Astrocyte (in vitro differentiated cells and primary cell): ENCODE measurements around the gene PLEKHM2. TPM values are rescaled to one million over a fixed set of nuclear protein-coding genes. Genes with fewer than 3 reads are reported as not detected.

Experiments
- DNase-seq: peaks from one replicate; pipeline ENCODE4 v3.0.0-alpha.2; 2010; ENCODE audit warnings: low read depth
- FAIRE-seq: peaks from 2 replicates; lab custom pipeline; 2011; peaks lifted over from hg19 to GRCh38; lab: Jason Lieb, UNC
- H2AFZ ChIP-seq: 2 replicates; pipeline ENCODE4 v1.6.0; 2012; ENCODE audit warnings: low read depth, low read length, inconsistent platforms
- H3K27ac ChIP-seq: 2 replicates; pipeline ENCODE4 v1.5.1; 2011; ENCODE audit warnings: low read depth, low read length, inconsistent platforms
- H3K27me3 ChIP-seq: 2 replicates; pipeline ENCODE4 v1.6.0; 2011; ENCODE audit warnings: low read length, inconsistent platforms; ENCODE audit not compliant: insufficient read depth
- H3K36me3 ChIP-seq: 2 replicates; pipeline ENCODE4 v1.5.1; 2011; ENCODE audit warnings: low read length, inconsistent platforms; ENCODE audit not compliant: insufficient read depth
- H3K4me1 ChIP-seq: 2 replicates; pipeline ENCODE4 v1.5.1; 2011; ENCODE audit warnings: low read length, inconsistent platforms; ENCODE audit not compliant: insufficient read depth
- H3K4me2 ChIP-seq: 2 replicates; pipeline ENCODE4 v1.6.0; 2012; ENCODE audit warnings: low read length, inconsistent platforms
- H3K4me3 ChIP-seq: 2 replicates; pipeline ENCODE4 v1.5.1; 2011; ENCODE audit warnings: low read depth, mild to moderate bottlenecking, low read length, inconsistent platforms; ENCODE audit not compliant: insufficient read depth
- H3K79me2 ChIP-seq: 2 replicates; pipeline ENCODE4 v1.6.0; 2012; ENCODE audit warnings: mild to moderate bottlenecking, low read length, inconsistent platforms; ENCODE audit not compliant: insufficient read depth
- H3K9ac ChIP-seq: 2 replicates; pipeline ENCODE4 v1.6.0; 2012; ENCODE audit warnings: mild to moderate bottlenecking, low read length, inconsistent platforms
- H3K9me3 ChIP-seq: 2 replicates; pipeline ENCODE4 v1.5.1; 2012; ENCODE audit warnings: low read depth, mild to moderate bottlenecking, low read length, inconsistent platforms; ENCODE audit not compliant: insufficient read depth
- H4K20me1 ChIP-seq: 2 replicates; pipeline ENCODE4 v1.6.0; 2012; ENCODE audit warnings: low read length, inconsistent platforms; ENCODE audit not compliant: insufficient read depth
- H3K27ac Mint-ChIP-seq: one replicate; pipeline ENCODE4 v1.8.0; 2021; ENCODE audit warnings: mild to moderate bottlenecking, mixed read lengths; ENCODE audit not compliant: unreplicated experiment
- H3K27me3 Mint-ChIP-seq: one replicate; pipeline ENCODE4 v1.8.0; 2021; ENCODE audit warnings: low read depth, mixed read lengths; ENCODE audit not compliant: unreplicated experiment
- H3K36me3 Mint-ChIP-seq: one replicate; pipeline ENCODE4 v1.8.0; 2021; ENCODE audit warnings: low read depth, mixed read lengths; ENCODE audit not compliant: unreplicated experiment
- H3K4me1 Mint-ChIP-seq: one replicate; pipeline ENCODE4 v1.8.0; 2021; ENCODE audit warnings: low read depth, mixed read lengths; ENCODE audit not compliant: unreplicated experiment
- H3K4me3 Mint-ChIP-seq: one replicate; pipeline ENCODE4 v1.8.0; 2021; ENCODE audit warnings: mild to moderate bottlenecking, moderate library complexity, mixed read lengths; ENCODE audit not compliant: unreplicated experiment
- H3K9me3 Mint-ChIP-seq: one replicate; pipeline ENCODE4 v1.8.0; 2021; ENCODE audit warnings: mild to moderate bottlenecking, mixed read lengths; ENCODE audit not compliant: unreplicated experiment
- EZH2 ChIP-seq: IDR thresholded peaks from 2 replicates; pipeline ENCODE4 v1.6.1; 2012; ENCODE audit warnings: mild to moderate bottlenecking, low read length, inconsistent platforms; ENCODE audit not compliant: insufficient read depth
- total RNA-seq: library from RNA; stranded (reverse); gene quantifications from 2 replicates; pipeline ENCODE4 v1.2.1, GENCODE V29; 2021
- TF ChIP-seq, protein P1 (sequence below): IDR thresholded peaks from 2 replicates; pipeline ENCODE4 v1.5.1; 2011; ENCODE audit warnings: low read depth, mild to moderate bottlenecking, inconsistent platforms, low read length, moderate library complexity; ENCODE audit not compliant: insufficient read depth

Gene PLEKHM2
- total RNA-seq, 1 donor from 2014 or later = 48.3 TPM

GRCh38 chr1:15703562-15703961 lies 19.4 kb downstream of the PLEKHM2 start:
- Mint-ChIP-seq H3K9me3 (no peaks in the 10 kb centered on the region), H3K4me1 (peaks cover 25% of the 10 kb centered on the region), H3K27ac (peak overlapping the region; percentile 94), H3K27me3 (no peaks in the 10 kb centered on the region), H3K36me3 (peaks cover 4% of the 10 kb centered on the region), H3K4me3 (no peak overlapping the region)
- H3K4me1 ChIP-seq = peaks cover 20% of the 10 kb centered on the region
- H2AFZ ChIP-seq = peak overlapping the region; percentile 39
- peaks cover 2% of the 10 kb centered on the region for H3K36me3 ChIP-seq
- peaks cover 75% of the 10 kb centered on the region for H3K79me2 ChIP-seq
- H3K27me3 ChIP-seq = no peaks in the 10 kb centered on the region
- DNase-seq (peak; percentile 94), FAIRE-seq (peak; percentile 81)
- peak overlapping the region; percentile 81 for H3K27ac ChIP-seq
- H3K4me3 ChIP-seq = no peak overlapping the region
- H3K4me2 ChIP-seq = peak overlapping the region; percentile 78
- no peaks in the 10 kb centered on the region for H3K9me3 ChIP-seq
- peak overlapping the region; percentile 73 for H3K9ac ChIP-seq
- TF ChIP-seq, protein P1, sequence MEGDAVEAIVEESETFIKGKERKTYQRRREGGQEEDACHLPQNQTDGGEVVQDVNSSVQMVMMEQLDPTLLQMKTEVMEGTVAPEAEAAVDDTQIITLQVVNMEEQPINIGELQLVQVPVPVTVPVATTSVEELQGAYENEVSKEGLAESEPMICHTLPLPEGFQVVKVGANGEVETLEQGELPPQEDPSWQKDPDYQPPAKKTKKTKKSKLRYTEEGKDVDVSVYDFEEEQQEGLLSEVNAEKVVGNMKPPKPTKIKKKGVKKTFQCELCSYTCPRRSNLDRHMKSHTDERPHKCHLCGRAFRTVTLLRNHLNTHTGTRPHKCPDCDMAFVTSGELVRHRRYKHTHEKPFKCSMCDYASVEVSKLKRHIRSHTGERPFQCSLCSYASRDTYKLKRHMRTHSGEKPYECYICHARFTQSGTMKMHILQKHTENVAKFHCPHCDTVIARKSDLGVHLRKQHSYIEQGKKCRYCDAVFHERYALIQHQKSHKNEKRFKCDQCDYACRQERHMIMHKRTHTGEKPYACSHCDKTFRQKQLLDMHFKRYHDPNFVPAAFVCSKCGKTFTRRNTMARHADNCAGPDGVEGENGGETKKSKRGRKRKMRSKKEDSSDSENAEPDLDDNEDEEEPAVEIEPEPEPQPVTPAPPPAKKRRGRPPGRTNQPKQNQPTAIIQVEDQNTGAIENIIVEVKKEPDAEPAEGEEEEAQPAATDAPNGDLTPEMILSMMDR = no peak
- no peak for TF ChIP-seq EZH2
- H4K20me1 ChIP-seq = peaks cover 58% of the 10 kb centered on the region

GRCh38 chr1:15704526-15705183 lies 20.5 kb downstream of the PLEKHM2 start:
- Mint-ChIP-seq H3K27me3 (no peaks in the 10 kb centered on the region), H3K4me3 (no peak overlapping the region), H3K27ac (peak overlapping the region; percentile 94), H3K9me3 (no peaks in the 10 kb centered on the region), H3K4me1 (peaks cover 25% of the 10 kb centered on the region), H3K36me3 (peaks cover 4% of the 10 kb centered on the region)
- FAIRE-seq (no peak), DNase-seq (no peak)
- no peak overlapping the region for H2AFZ ChIP-seq
- no peak overlapping the region for H3K4me3 ChIP-seq
- no peak overlapping the region for H3K4me2 ChIP-seq
- peaks cover 65% of the 10 kb centered on the region for H4K20me1 ChIP-seq
- H3K27me3 ChIP-seq = no peaks in the 10 kb centered on the region
- TF ChIP-seq, protein P1 = no peak
- no peak for TF ChIP-seq EZH2
- H3K4me1 ChIP-seq = peaks cover 20% of the 10 kb centered on the region
- H3K36me3 ChIP-seq = peaks cover 2% of the 10 kb centered on the region
- peak overlapping the region; percentile 73 for H3K9ac ChIP-seq
- H3K79me2 ChIP-seq = peaks cover 76% of the 10 kb centered on the region
- no peaks in the 10 kb centered on the region for H3K9me3 ChIP-seq
- H3K27ac ChIP-seq = no peak overlapping the region

- H3K4me1 ChIP-seq = peaks cover 20% of the 10 kb centered on the region
- no peaks in the 10 kb centered on the region for H3K27me3 ChIP-seq
- H3K9me3 ChIP-seq = no peaks in the 10 kb centered on the region
- DNase-seq = no peak
- H3K4me1 Mint-ChIP-seq = peaks cover 25% of the 10 kb centered on the region
- H3K27ac Mint-ChIP-seq = peak overlapping the region; percentile 41
- H3K27me3 Mint-ChIP-seq = no peaks in the 10 kb centered on the region
- no peak overlapping the region for H3K27ac ChIP-seq
- no peak overlapping the region for H3K9ac ChIP-seq
- peaks cover 2% of the 10 kb centered on the region for H3K36me3 ChIP-seq
- no peaks in the 10 kb centered on the region for H3K9me3 Mint-ChIP-seq
- H4K20me1 ChIP-seq = peaks cover 62% of the 10 kb centered on the region
- FAIRE-seq = no peak
- peaks cover 4% of the 10 kb centered on the region for H3K36me3 Mint-ChIP-seq
- no peak overlapping the region for H2AFZ ChIP-seq
- H3K4me3 Mint-ChIP-seq = no peak overlapping the region
- H3K4me2 ChIP-seq = no peak overlapping the region
- TF ChIP-seq EZH2 = no peak
- TF ChIP-seq, protein P1 = no peak
- no peak overlapping the region for H3K4me3 ChIP-seq
- H3K79me2 ChIP-seq = peaks cover 73% of the 10 kb centered on the region
These were observed 21.1 kb downstream of the PLEKHM2 start for GRCh38 chr1:15705184-15705566.
